HepG2 (cell line): ENCODE data around the gene CACNA1C. TPM values are rescaled to one million over a fixed set of nuclear protein-coding genes. Genes with fewer than 3 reads are reported as not detected.

ENCODE experiments used
- ATAC-seq: fragments of 200-7000 bp; cut with Tn5 transposase; 3 replicates; pipeline ENCODE4 v1.9.1; 2020; ENCODE audit warnings: mild to moderate bottlenecking, moderate library complexity
- BruUV-seq: library from RNA; stranded (reverse); fragments of 400-500 nt; replicated peaks from 2 replicates; lab custom pipeline; 2021; lab: Mats Ljungman, UMichigan
- CTCF ChIA-PET: fragments of 300-600 bp; formaldehyde crosslinking; extraction: SDS; loops from one replicate; lab custom pipeline; 2021; ENCODE audit warnings: low total read pairs, inconsistent platforms, low intra/inter-chr PET ratio; lab: Yijun Ruan, JAX
- POLR2A ChIA-PET: fragments of 350-600 bp; sonication (Branson Sonifier 250); formaldehyde crosslinking; loops from one replicate; lab custom pipeline; 2020; ENCODE audit warnings: antibody characterized with exemption, inconsistent platforms; lab: Yijun Ruan, JAX
- DNase-seq: peaks from one replicate; pipeline ENCODE4 v3.0.0-alpha.2; 2015; ENCODE audit warnings: low spot score
- FAIRE-seq: peaks from 3 replicates; lab custom pipeline; 2011; peaks lifted over from hg19 to GRCh38; lab: Jason Lieb, UNC
- H2AFZ ChIP-seq: one replicate; pipeline ENCODE4 v1.6.1; 2011; ENCODE audit warnings: low read length, inconsistent platforms
- H3K27ac ChIP-seq: fragments of 300-600 bp; 3 replicates; pipeline ENCODE4 v1.8.0; 2011; ENCODE audit warnings: mixed run types, mild to moderate bottlenecking, mixed read lengths, low read length, inconsistent platforms; ENCODE audit not compliant: insufficient read depth; ENCODE audit errors: extremely low read length
- H3K27me3 ChIP-seq, 2 experiments: fragments of 200-600 bp in 1 of 2; 2 replicates in 1 of 2; 3 replicates in 1 of 2; pipeline versions ENCODE4 v1.6.0 to v1.8.0; 2011; ENCODE audit warnings: low read length in 2 of 2, mild to moderate bottlenecking in 2 of 2, moderate library complexity in 2 of 2, inconsistent platforms in 1 of 2; ENCODE audit not compliant: insufficient read depth in 2 of 2, control insufficient read depth in 1 of 2
- H3K36me3 ChIP-seq, 2 experiments: fragments of 200-600 bp in 1 of 2; replicated peaks in 1 of 2; 2 replicates in 1 of 2; 3 replicates in 1 of 2; pipeline versions ENCODE4 v1.5.1 to v1.8.0; 2011; ENCODE audit warnings: low read length in 2 of 2, inconsistent platforms in 1 of 2; ENCODE audit not compliant: insufficient read depth in 2 of 2, control insufficient read depth in 1 of 2
- H3K4me1 ChIP-seq: 2 replicates; pipeline ENCODE4 v1.5.1; 2012; ENCODE audit warnings: low read length, inconsistent platforms; ENCODE audit not compliant: insufficient read depth
- H3K4me2 ChIP-seq: 2 replicates; pipeline ENCODE4 v1.6.0; 2011; ENCODE audit warnings: low read depth, low read length, inconsistent platforms
- H3K4me3 ChIP-seq, 3 experiments: fragments of 200-600 bp in 1 of 3; sonication (generic), shearing (Covaris generic) in 1 of 3; replicated peaks in 1 of 3; 2 replicates each; pipeline ENCODE4 v1.5.1; 2011 to 2016; ENCODE audit warnings: low read length in 3 of 3, inconsistent platforms in 2 of 3, low read depth in 2 of 3, mild to moderate bottlenecking in 2 of 3, control low read depth in 1 of 3, mixed read lengths in 1 of 3; ENCODE audit not compliant: insufficient read depth in 1 of 3
- H3K79me2 ChIP-seq: one replicate; pipeline ENCODE4 v1.6.1; 2011; ENCODE audit warnings: low read length, inconsistent platforms; ENCODE audit not compliant: insufficient read depth
- H3K9ac ChIP-seq: 2 replicates; pipeline ENCODE4 v1.6.0; 2011; ENCODE audit warnings: mild to moderate bottlenecking, low read depth, low read length, inconsistent platforms; ENCODE audit not compliant: insufficient read depth
- H3K9me3 ChIP-seq: 2 replicates; pipeline ENCODE4 v1.5.1; 2012; ENCODE audit warnings: mild to moderate bottlenecking, low read length
- H4K20me1 ChIP-seq: 2 replicates; pipeline ENCODE4 v1.6.0; 2011; ENCODE audit warnings: inconsistent platforms, mild to moderate bottlenecking, low read length, moderate library complexity; ENCODE audit not compliant: insufficient read depth
- CCAR2 ChIP-seq: fragments of 200-400 bp; formaldehyde crosslinking; optimal IDR thresholded peaks from 2 replicates; pipeline ENCODE3; 2018; ENCODE audit warnings: low read depth, mild to moderate bottlenecking, low read length, moderate library complexity
- POLR2G ChIP-seq: fragments of 200-400 bp; formaldehyde crosslinking; IDR thresholded peaks from 2 replicates; pipeline ENCODE4 v1.6.1; 2018; ENCODE audit warnings: mild to moderate bottlenecking, low read depth, low read length, moderate library complexity
- TEAD3 ChIP-seq: optimal IDR thresholded peaks from 2 replicates; pipeline ENCODE3; 2016; ENCODE audit warnings: borderline replicate concordance
- WGBS: methylation state at CpG from one replicate; pipeline ENCODE4 v1.1.6; 2017; ENCODE audit warnings: low lambda C conversion rate; 5-methylcytosine and 5-hydroxymethylcytosine counted together
- in situ Hi-C: cut with HindIII; loops from 2 replicates; pipeline ENCODE4 v1.10.0; 2017; ENCODE audit warnings: low pct_unique_long_range_greater_than_20kb; ENCODE audit not compliant: extremely low pct_ligation_motif_present
- intact Hi-C: fragments of 100-400 bp; cut with micrococcal nuclease; formaldehyde crosslinking; loops from one replicate; pipeline ENCODE4 v1.10.0; 2022; ENCODE audit not compliant: unreplicated experiment
- polyA plus RNA-seq, 8 experiments: library from polyadenylated mRNA; depleted of rRNA in 3 of 8; stranded (reverse) in 7 of 8; unstranded in 1 of 8; fragments of >200 nt; fragmentation: Illumina TruSeq in 4 of 8; extraction: Trizol in 4 of 8; gene quantifications; 2 replicates each; pipeline versions ENCODE4 v1.2.1 to v1.2.3, GENCODE V29; 2011 to 2016; ENCODE audit warnings: low read depth in 4 of 8, missing spikeins in 1 of 8, mixed read lengths in 1 of 8; ENCODE audit not compliant: insufficient read depth in 1 of 8
- total RNA-seq, 5 experiments: library from RNA; depleted of rRNA; stranded (reverse); fragments of >200 nt; fragmentation: Illumina TruSeq; extraction: Trizol; gene quantifications; 2 replicates each; pipeline ENCODE4 v1.2.3, GENCODE V29; 2016; ENCODE audit warnings: low read depth in 1 of 5
- TF ChIP-seq, protein P1 (sequence below): sonication (generic); formaldehyde crosslinking; IDR thresholded peaks from 2 replicates; pipeline ENCODE4 v1.8.0; 2022; ENCODE audit warnings: low read depth, missing genetic modification reagents
- TF ChIP-seq, protein P2 (sequence below): sonication (generic); formaldehyde crosslinking; IDR thresholded peaks from 2 replicates; pipeline ENCODE4 v1.5.0; 2020; ENCODE audit warnings: missing genetic modification reagents, mild to moderate bottlenecking, borderline replicate concordance

Gene CACNA1C
- total and polyA plus RNA-seq, 2 of the 13 experiments (the other 11 are each of a cell fraction or from before 2014, with no cell fraction given) = not detected

DNA sequence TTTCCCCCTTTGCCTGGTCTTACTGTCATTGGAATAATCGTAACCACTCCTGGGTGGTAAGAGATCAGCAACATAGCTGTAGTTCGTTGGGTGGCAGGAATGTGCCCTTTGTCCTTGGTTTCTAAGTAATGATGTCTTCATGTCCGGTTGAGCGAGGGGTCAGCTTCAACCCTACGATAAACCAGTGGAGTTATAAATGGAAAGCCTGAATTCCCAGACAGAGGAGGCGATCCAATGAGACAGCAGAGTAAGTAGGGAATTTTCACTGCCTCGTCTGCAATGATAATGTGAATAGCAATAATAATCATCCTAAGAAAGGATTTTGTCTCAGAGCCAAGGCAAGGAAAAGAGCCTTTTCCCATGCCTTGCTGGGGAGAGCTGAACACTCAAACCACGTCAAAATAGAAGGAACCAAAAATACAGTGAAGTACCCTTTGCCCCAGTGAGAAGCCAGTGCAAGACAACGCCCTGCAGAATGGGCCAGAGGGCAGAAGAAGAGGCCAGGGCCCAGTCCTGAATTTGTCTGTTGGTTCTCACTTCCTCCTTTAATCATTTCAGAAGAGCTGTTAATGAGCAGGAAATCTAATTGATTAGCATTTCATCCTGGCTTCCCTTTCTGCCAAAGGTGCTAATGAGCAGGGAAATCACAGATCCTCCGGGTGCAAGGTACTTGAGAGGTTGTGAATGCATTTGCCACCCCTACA lies 330.7 kb downstream of the CACNA1C start:
- no TSS peak for BruUV-seq
- no peak overlapping the region for H3K27ac ChIP-seq
- H3K27me3 ChIP-seq = peaks cover 0 to 28% of the 10 kb centered on the region in 2 experiments; a peak in 3 of 5 replicates
- TF ChIP-seq, protein P1, sequence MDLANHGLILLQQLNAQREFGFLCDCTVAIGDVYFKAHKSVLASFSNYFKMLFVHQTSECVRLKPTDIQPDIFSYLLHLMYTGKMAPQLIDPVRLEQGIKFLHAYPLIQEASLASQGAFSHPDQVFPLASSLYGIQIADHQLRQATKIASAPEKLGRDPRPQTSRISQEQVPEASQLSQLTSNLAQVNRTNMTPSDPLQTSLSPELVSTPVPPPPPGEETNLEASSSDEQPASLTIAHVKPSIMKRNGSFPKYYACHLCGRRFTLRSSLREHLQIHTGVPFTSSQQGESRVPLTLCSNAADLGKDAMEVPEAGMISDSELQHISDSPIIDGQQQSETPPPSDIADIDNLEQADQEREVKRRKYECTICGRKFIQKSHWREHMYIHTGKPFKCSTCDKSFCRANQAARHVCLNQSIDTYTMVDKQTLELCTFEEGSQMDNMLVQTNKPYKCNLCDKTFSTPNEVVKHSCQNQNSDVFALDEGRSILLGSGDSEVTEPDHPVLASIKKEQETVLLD (CRISPR knock-in tag) = no peak
- TF ChIP-seq TEAD3 (CRISPR knock-in tag) (peak; percentile 30), CCAR2 (no peak), POLR2G (no peak)
- H3K9me3 ChIP-seq = no peaks in the 10 kb centered on the region
- H3K4me1 ChIP-seq = 0 out of 2 replicates have a peak, but pooled peaks cover 7% of the 10 kb centered on the region
- no peak overlapping the region for H2AFZ ChIP-seq
- in situ Hi-C loops (no loop called here), intact Hi-C loops (no loop called here)
- no peak overlapping the region for H3K4me3 ChIP-seq
- ChIA-PET POLR2A (no interaction called here), CTCF (no interaction called here)
- peak; percentile 7 for DNase-seq
- H3K4me2 ChIP-seq = no peak overlapping the region
- no peaks in the 10 kb centered on the region for H3K79me2 ChIP-seq
- no peaks in the 10 kb centered on the region for H4K20me1 ChIP-seq
- H3K36me3 ChIP-seq = no peaks in the 10 kb centered on the region
- no peak overlapping the region for H3K9ac ChIP-seq
- 2% methylated on average over 10 of the region's 10 CpGs for WGBS
- peak; percentile 36; the same call in 2 of the 3 replicates for ATAC-seq
- FAIRE-seq = no peak

DNA sequence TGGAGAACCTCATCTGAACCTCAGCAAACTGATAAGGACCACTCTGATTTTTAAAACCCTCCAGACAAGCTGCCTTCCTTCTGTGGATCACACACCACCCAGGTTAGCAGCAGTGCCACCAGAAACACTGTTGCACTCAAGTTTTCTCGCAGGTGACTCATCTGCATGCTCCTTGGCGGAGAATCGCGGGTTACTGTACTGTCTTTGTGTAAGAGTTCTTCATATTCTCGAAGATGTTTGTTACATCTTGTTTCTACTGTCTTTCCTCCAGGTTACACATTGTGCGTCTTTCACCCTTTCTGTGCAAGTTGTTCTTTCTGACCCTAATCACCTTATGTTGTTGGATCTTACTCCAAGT lies 331.2 kb downstream of the CACNA1C start:
- POLR2A ChIA-PET = no interaction called here

More for the DNA sequence above, 331.2 kb downstream of the CACNA1C start:
- TF ChIP-seq, protein P2, sequence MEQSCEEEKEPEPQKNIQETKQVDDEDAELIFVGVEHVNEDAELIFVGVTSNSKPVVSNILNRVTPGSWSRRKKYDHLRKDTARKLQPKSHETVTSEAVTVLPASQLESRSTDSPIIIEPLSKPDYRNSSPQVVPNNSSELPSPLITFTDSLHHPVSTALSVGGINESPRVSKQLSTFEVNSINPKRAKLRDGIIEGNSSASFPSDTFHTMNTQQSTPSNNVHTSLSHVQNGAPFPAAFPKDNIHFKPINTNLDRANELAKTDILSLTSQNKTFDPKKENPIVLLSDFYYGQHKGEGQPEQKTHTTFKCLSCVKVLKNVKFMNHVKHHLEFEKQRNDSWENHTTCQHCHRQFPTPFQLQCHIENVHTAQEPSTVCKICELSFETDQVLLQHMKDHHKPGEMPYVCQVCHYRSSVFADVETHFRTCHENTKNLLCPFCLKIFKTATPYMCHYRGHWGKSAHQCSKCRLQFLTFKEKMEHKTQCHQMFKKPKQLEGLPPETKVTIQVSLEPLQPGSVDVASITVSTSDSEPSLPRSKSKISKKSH (CRISPR knock-in tag) = no peak
- in situ Hi-C loops = no loop called here
- CTCF ChIA-PET = no interaction called here
- H4K20me1 ChIP-seq = no peaks in the 10 kb centered on the region
- ATAC-seq (no peak), FAIRE-seq (no peak), DNase-seq (no peak)
- H3K79me2 ChIP-seq = no peaks in the 10 kb centered on the region
- peaks cover 0 to 26% of the 10 kb centered on the region in 2 experiments; a peak in 3 of 5 replicates for H3K27me3 ChIP-seq
- H3K27ac ChIP-seq = no peak overlapping the region
- intact Hi-C loops = no loop called here
- no peak overlapping the region for H3K9ac ChIP-seq
- no TSS peak for BruUV-seq
- H3K9me3 ChIP-seq = no peaks in the 10 kb centered on the region
- 30% methylated on average over 6 of the region's 6 CpGs for WGBS
- no peak overlapping the region for H2AFZ ChIP-seq
- H3K4me1 ChIP-seq = 0 out of 2 replicates have a peak, but pooled peaks cover 7% of the 10 kb centered on the region
- no peak overlapping the region for H3K4me2 ChIP-seq
- H3K4me3 ChIP-seq = no peak overlapping the region
- H3K36me3 ChIP-seq = no peaks in the 10 kb centered on the region
